ENCODE measurements around the gene C20orf141.
"Not testable (repeated sequence)": the region's sequence is repeated elsewhere in the genome, so short reads cannot be mapped to it uniquely, and the experiment has no call there.

C20orf141 gene

GRCh38 chr20:2804041-2804828 is 10.6 kb upstream of the C20orf141 start:
- Mint-ChIP-seq H3K9me3 (no peaks in the 10 kb centered on the region), H3K36me3 (ENCODE audit: insufficient read depth) (no peaks in the 10 kb centered on the region), H3K4me1 (peaks cover 27% of the 10 kb centered on the region), H3K4me3 (no peak overlapping the region), H3K27me3 (peaks cover 91% of the 10 kb centered on the region), H3K27ac (ENCODE audit: low read depth) (no peak overlapping the region)
- DNase-seq (ENCODE audit: low spot score in 2 of 2) (no peak), ATAC-seq (replicated peaks; ENCODE audit: extremely low read depth, poor library complexity, severe bottlenecking) (no peak)

DNA sequence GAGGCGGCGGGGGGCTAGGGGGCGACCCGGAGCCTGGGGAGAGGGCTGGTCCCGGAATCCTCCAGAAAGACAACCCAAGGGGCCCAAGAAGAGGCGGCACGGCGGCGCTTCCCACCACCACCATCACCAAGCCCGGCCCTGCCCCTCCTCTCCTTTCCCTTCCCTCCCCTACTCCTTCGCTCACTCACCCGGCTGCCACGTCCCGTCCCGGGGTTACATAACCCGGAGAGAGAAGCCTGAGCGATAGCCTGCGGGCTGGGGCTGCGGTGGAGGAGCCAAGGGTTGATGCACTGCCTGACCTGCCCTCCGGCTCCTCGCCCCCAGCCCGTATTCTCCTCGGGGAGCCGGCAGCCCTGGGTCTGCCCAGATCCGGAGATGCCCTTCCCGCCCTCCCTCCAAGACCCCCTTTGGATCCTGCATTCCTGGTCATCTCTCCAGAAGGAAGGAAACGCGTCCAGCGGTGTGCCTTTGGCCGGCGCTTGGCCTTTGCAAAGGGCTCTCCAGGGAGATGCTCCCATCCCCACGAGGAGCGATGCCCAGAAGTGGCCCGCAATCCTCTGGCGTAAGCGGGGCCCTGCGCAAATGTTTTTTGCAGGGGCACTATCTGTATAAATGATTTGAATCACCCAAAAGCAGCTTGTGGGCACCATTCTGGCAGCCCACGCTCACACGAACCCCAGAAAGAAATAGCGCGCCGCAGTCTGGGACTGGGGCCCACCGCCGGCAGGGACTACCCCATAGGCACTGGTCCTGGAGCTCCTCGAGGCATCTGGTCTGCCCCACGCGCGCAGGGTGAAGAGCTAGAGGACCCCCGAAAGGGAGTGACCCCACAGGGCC is 9.7 kb upstream of the C20orf141 start:
- ATAC-seq (replicated peaks; ENCODE audit: extremely low read depth, poor library complexity, severe bottlenecking) (no peak), DNase-seq (ENCODE audit: low spot score in 2 of 2) (no peak)
- Mint-ChIP-seq H3K27me3 (peaks cover 86% of the 10 kb centered on the region), H3K4me3 (no peak overlapping the region), H3K27ac (ENCODE audit: low read depth) (no peak overlapping the region), H3K4me1 (peaks cover 19% of the 10 kb centered on the region), H3K9me3 (no peaks in the 10 kb centered on the region), H3K36me3 (ENCODE audit: insufficient read depth) (no peaks in the 10 kb centered on the region)

DNA sequence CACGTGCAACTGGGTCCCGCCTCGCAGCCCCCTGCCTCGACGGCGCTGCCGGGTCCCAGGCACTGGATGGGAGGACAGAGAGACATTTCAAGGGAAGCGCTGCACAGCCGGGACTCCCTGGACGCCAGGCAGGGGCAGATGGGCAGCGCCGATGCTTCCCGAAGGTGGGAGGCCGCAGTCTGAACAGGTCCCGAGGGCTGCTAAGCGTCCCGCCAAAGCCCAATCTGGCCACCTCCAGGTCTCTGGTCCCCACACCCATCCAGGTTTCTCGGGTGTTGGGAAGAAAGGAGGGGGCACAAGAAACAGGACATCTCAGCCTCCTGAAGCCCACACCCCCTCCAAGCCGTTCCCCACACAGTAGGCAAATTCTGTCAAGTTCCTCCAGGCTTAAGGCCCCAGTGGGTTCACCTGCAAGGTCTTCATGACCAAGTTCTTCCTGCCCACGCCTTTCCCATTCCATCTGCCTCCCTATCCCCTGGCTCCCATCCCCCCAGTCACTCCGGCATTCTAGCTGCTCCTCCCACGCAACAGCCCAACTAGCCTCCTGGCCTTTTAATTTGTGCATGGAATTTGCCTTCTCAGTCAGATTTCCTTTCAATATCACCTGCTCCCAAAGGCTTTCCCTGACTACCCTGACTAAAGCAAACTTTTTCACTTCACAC is 9.0 kb upstream of the C20orf141 start:
- no peak for ATAC-seq (replicated peaks; ENCODE audit: extremely low read depth, poor library complexity, severe bottlenecking)
- no peaks in the 10 kb centered on the region for H3K9me3 Mint-ChIP-seq
- H3K27me3 Mint-ChIP-seq = peaks cover 83% of the 10 kb centered on the region
- DNase-seq (ENCODE audit: low spot score in 2 of 2) = no peak
- H3K4me1 Mint-ChIP-seq = peaks cover 13% of the 10 kb centered on the region
- H3K36me3 Mint-ChIP-seq (ENCODE audit: insufficient read depth) = peaks cover 2% of the 10 kb centered on the region
- no peak overlapping the region for H3K27ac Mint-ChIP-seq (ENCODE audit: low read depth)
- no peak overlapping the region for H3K4me3 Mint-ChIP-seq

DNA sequence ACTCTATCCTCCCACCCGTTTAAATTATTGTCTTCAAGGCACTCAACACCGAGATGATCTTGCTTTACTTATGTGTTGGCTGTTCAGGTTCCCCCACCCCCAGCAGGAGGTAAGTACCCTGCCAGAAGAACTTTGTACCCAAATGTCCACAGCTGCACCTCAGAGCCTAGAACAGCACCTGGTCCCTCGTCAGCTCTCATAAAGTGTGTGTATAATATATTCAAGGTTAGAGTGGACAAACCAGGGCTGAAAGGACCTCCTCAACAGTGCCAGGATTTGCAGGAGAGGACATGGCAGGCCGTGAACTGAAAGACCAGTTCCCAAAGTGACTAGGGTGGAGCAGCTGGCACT is 8.5 kb upstream of the C20orf141 start:
- no peak for DNase-seq (ENCODE audit: low spot score in 2 of 2)
- peaks cover 83% of the 10 kb centered on the region for H3K27me3 Mint-ChIP-seq
- H3K9me3 Mint-ChIP-seq = no peaks in the 10 kb centered on the region
- H3K4me3 Mint-ChIP-seq = no peak overlapping the region
- no peak for ATAC-seq (replicated peaks; ENCODE audit: extremely low read depth, poor library complexity, severe bottlenecking)
- peaks cover 8% of the 10 kb centered on the region for H3K4me1 Mint-ChIP-seq
- peaks cover 3% of the 10 kb centered on the region for H3K36me3 Mint-ChIP-seq (ENCODE audit: insufficient read depth)
- no peak overlapping the region for H3K27ac Mint-ChIP-seq (ENCODE audit: low read depth)

GRCh38 chr20:2807019-2807418 is 7.8 kb upstream of the C20orf141 start:
- peaks cover 4% of the 10 kb centered on the region for H3K4me1 Mint-ChIP-seq
- H3K9me3 Mint-ChIP-seq = no peaks in the 10 kb centered on the region
- H3K4me3 Mint-ChIP-seq = no peak overlapping the region
- no peak for DNase-seq (ENCODE audit: low spot score in 2 of 2)
- ATAC-seq (replicated peaks; ENCODE audit: extremely low read depth, poor library complexity, severe bottlenecking) = no peak
- H3K27ac Mint-ChIP-seq (ENCODE audit: low read depth) = no peak overlapping the region
- peaks cover 83% of the 10 kb centered on the region for H3K27me3 Mint-ChIP-seq
- H3K36me3 Mint-ChIP-seq (ENCODE audit: insufficient read depth) = peaks cover 3% of the 10 kb centered on the region

GRCh38 chr20:2807929-2808328 is 6.9 kb upstream of the C20orf141 start:
- not testable (repeated sequence) for H3K27ac Mint-ChIP-seq (ENCODE audit: low read depth); H3K9me3 Mint-ChIP-seq; H3K4me3 Mint-ChIP-seq; ATAC-seq (replicated peaks; ENCODE audit: extremely low read depth, poor library complexity, severe bottlenecking); DNase-seq (ENCODE audit: low spot score in 2 of 2); H3K36me3 Mint-ChIP-seq (ENCODE audit: insufficient read depth); H3K4me1 Mint-ChIP-seq
- peaks cover 83% of the 10 kb centered on the region for H3K27me3 Mint-ChIP-seq

DNA sequence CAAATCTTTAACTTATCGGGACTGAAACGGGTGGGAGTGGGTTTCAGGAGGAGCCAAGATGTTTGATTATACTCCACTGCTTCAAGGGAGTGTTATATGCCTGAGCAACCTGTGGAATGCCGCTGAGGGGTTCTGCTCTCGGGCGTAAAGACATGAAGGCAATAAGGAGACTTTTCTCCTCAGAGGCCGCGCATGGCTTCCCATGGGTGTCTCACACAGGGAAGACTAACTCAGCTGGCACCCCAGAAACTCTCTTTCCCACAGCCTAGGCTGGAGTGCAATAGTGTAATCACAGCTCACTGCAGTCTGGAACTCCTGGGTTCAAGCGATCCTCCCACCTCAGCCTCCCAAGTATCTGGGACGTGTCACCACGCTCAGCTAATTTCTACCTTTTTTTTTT is 5.1 kb upstream of the C20orf141 start:
- DNase-seq (ENCODE audit: low spot score in 2 of 2) = no peak
- Mint-ChIP-seq H3K4me3 (no peak overlapping the region), H3K4me1 (peaks cover 4% of the 10 kb centered on the region), H3K27me3 (peaks cover 78% of the 10 kb centered on the region), H3K36me3 (ENCODE audit: insufficient read depth) (peaks cover 3% of the 10 kb centered on the region), H3K27ac (ENCODE audit: low read depth) (no peak overlapping the region), H3K9me3 (no peaks in the 10 kb centered on the region)
- ATAC-seq (replicated peaks; ENCODE audit: extremely low read depth, poor library complexity, severe bottlenecking) = no peak

- DNase-seq (ENCODE audit: low spot score in 2 of 2) (no peak), ATAC-seq (replicated peaks; ENCODE audit: extremely low read depth, poor library complexity, severe bottlenecking) (no peak)
- peaks cover 3% of the 10 kb centered on the region for H3K36me3 Mint-ChIP-seq (ENCODE audit: insufficient read depth)
- peaks cover 56% of the 10 kb centered on the region for H3K27me3 Mint-ChIP-seq
- H3K9me3 Mint-ChIP-seq = no peaks in the 10 kb centered on the region
- H3K27ac Mint-ChIP-seq (ENCODE audit: low read depth) = no peak overlapping the region
- H3K4me3 Mint-ChIP-seq = no peak overlapping the region
- peaks cover 10% of the 10 kb centered on the region for H3K4me1 Mint-ChIP-seq
Observed at GRCh38 chr20:2812189-2812588, 2.6 kb upstream of the C20orf141 start.

DNA sequence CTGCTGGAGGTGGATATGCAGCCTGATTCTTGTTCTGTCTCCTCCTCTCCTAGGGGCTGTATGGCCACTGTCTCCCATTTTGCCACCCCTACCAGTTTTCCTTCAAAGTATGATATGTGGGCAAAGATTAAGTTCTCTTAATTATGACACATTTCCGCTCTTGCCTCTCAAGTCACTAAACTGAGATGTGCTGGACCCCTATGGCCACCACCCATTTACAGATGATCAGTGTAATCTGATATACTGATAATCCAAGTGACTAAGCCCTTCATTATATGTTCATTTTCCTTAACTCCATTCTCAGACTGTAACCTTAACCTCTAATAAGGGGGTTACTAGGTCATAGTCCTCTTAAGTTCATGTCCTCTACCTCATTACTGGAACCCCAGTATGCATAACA is 711 bp upstream of the C20orf141 start:
- Mint-ChIP-seq H3K36me3 (ENCODE audit: insufficient read depth) (peaks cover 3% of the 10 kb centered on the region), H3K4me1 (peaks cover 7% of the 10 kb centered on the region), H3K9me3 (no peaks in the 10 kb centered on the region), H3K27ac (ENCODE audit: low read depth) (no peak overlapping the region), H3K4me3 (no peak overlapping the region), H3K27me3 (peaks cover 39% of the 10 kb centered on the region)
- no peak for DNase-seq (ENCODE audit: low spot score in 2 of 2)
- no peak for ATAC-seq (replicated peaks; ENCODE audit: extremely low read depth, poor library complexity, severe bottlenecking)

DNA sequence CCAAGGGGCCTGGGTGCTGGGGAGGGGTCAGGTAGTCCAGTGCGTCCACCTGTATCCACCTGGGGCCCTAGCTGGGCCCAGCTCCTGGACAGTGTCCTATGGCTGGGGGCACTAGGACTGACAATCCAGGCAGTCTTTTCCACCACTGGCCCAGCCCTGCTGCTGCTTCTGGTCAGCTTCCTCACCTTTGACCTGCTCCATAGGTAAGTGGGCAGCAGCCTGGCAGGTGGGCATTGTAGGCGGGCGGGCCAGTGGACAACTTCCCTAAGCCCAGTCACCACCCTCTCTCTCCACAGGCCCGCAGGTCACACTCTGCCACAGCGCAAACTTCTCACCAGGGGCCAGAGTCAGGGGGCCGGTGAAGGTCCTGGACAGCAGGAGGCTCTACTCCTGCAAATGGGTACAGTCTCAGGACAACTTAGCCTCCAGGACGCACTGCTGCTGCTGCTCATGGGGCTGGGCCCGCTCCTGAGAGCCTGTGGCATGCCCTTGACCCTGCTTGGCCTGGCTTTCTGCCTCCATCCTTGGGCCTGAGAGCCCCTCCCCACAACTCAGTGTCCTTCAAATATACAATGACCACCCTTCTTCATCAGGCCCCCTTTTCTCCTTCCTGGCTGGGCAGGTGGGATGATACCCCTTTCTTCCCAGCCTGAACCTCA is 584 bp downstream of the C20orf141 start:
- DNase-seq (ENCODE audit: low spot score in 2 of 2) (no peak), ATAC-seq (replicated peaks; ENCODE audit: extremely low read depth, poor library complexity, severe bottlenecking) (no peak)
- Mint-ChIP-seq H3K4me1 (peaks cover 13% of the 10 kb centered on the region), H3K9me3 (no peaks in the 10 kb centered on the region), H3K4me3 (no peak overlapping the region), H3K27me3 (peaks cover 38% of the 10 kb centered on the region), H3K36me3 (ENCODE audit: insufficient read depth) (peaks cover 3% of the 10 kb centered on the region), H3K27ac (ENCODE audit: low read depth) (no peak overlapping the region)

- peaks cover 3% of the 10 kb centered on the region for H3K36me3 Mint-ChIP-seq (ENCODE audit: insufficient read depth)
- H3K4me1 Mint-ChIP-seq = peaks cover 16% of the 10 kb centered on the region
- ATAC-seq (replicated peaks; ENCODE audit: extremely low read depth, poor library complexity, severe bottlenecking) (no peak), DNase-seq (ENCODE audit: low spot score in 2 of 2) (no peak)
- peaks cover 34% of the 10 kb centered on the region for H3K27me3 Mint-ChIP-seq
- no peak within 1 kb of the TSS for H3K4me3 Mint-ChIP-seq
- no peak within 1 kb of the TSS for H3K27ac Mint-ChIP-seq (ENCODE audit: low read depth)
- H3K9me3 Mint-ChIP-seq = no peaks in the 10 kb centered on the region
Observed at GRCh38 chr20:2816030-2816582, 1.3 kb downstream of the C20orf141 start, which contains the start of gene TMEM239. Gene TMEM239 (plus strand): TSS chr20:2816364. CDS start chr20:2816555, 191 bp downstream.

Data from central memory CD8-positive, alpha-beta T cell (primary cell).